Measurements from ENCODE around the gene WASF2. TPM values are rescaled to one million over a fixed set of nuclear protein-coding genes. Genes with fewer than 3 reads are reported as not detected.

The WASF2 gene
- total and polyA plus RNA-seq, 11 donors: 14.2 to 103 (median 47.9) TPM

GRCh38 chr1:27397749-27398148 lies 92.2 kb downstream of the WASF2 start:
- intact Hi-C loops (cut with DNase I): loop anchor here in 8 of 10 donors (5.0 to 10.0 kb wide), 5 partner anchors 265 to 353 kb away; no protein-coding TSS in a partner anchor
- DNase-seq: no peak
- H3K9me3 ChIP-seq: no peaks in the 10 kb centered on the region
- no peak overlapping the region for H3K4me3 ChIP-seq
- no peaks in the 10 kb centered on the region for H3K27me3 ChIP-seq
- ATAC-seq: no peak
- WGBS, 4 donors: 82 to 87% (median 83%) methylated on average over 7 of the region's 7 CpGs
- peaks cover 8 to 77% (median 50%) of the 10 kb centered on the region in 12 donors for H3K4me1 ChIP-seq
- TF ChIP-seq POLR2A (IDR thresholded peaks at IDR 0.05): no peak
- TF ChIP-seq CTCF (IDR thresholded peaks at IDR 0.05): no peak
- H3K36me3 ChIP-seq: no peaks in the 10 kb centered on the region
- peak overlapping the region in 2 of 12 donors; percentile 35 to 70 for H3K27ac ChIP-seq

DNA sequence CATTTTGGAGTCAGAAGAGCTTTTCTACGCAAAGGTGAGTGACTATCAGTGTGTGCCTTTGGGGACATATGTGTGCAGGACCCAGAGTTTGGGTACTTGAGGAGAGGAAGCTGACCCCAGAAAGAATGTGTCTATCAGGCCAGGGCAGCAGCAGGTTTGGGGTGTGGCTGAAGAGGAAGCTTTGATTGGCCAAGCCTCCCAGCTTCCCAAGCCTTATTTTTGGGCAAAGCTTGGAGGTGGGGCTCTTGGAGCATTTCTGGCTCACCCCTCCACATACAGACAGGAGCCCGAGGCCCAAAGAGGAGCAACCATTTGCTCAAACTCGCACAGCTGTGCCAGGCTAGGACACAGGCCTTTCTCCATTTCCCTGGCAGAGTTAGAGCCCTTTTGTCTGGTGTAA lies 92.9 kb downstream of the WASF2 start:
- WGBS, 4 donors: 56 to 88% (median 61%) methylated on average over 1 to 3 of the region's 3 CpGs
- Histone ChIP-seq H3K27ac (peak overlapping the region in 9 of 12 donors; percentile 21 to 70 (median 35)), H3K4me1 (peaks cover 3 to 75% (median 46%) of the 10 kb centered on the region in 12 donors), H3K36me3 (no peaks in the 10 kb centered on the region), H3K9me3 (no peaks in the 10 kb centered on the region), H3K27me3 (no peaks in the 10 kb centered on the region), H3K4me3 (no peak overlapping the region)
- intact Hi-C loops (cut with DNase I): loop anchor here in 8 of 10 donors (5.0 to 10.0 kb wide), 5 partner anchors 265 to 352 kb away; no protein-coding TSS in a partner anchor
- TF ChIP-seq POLR2A (IDR thresholded peaks at IDR 0.05): peak in 1 of 2 donors; percentile 16
- TF ChIP-seq CTCF (IDR thresholded peaks at IDR 0.05): no peak
- ATAC-seq (peak in 1 of 4 donors; percentile 6), DNase-seq (peak in 1 of 5 donors; percentile 50)

DNA sequence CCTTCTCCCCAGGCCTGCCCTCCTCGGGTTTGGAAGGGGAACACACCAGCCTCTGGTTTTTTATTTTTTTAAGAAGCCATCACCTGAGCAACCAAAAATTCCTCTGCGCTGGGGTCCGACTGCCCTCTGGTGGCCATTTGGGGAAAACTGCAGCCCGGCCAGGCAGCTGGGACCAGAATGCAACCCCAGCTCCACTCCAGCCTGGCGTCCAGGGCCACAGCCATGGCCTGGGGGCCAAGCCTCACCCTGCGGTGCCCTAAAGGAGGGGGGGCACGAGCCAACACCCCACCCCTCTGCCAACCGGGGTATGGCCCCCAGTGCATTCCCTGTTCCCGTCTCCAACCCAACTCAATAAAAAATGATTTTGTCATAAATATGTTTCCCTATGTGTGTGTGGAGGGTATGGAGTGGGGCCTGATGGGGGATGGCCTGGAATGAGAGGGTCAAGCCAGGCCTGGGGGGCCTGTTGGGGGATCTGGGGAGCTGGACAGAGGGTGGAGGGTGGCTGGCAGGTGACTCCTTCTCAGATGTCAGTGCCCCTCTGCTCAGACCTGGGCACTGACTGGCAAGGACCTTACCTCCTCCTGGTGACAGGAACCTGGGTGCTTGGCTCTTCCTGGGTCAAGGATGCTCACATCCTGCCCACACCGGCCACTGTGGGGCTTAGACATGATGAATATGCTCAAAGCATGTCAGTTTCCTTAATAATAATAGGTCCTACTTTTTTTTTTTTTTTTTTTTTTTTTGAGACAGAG lies 94.3 kb downstream of the WASF2 start:
- Histone ChIP-seq H3K4me3 (no peak overlapping the region), H3K27ac (peak overlapping the region in 7 of 12 donors; percentile 17 to 66 (median 26)), H3K9me3 (no peaks in the 10 kb centered on the region), H3K36me3 (no peaks in the 10 kb centered on the region), H3K27me3 (no peaks in the 10 kb centered on the region), H3K4me1 (peaks cover 7 to 74% (median 47%) of the 10 kb centered on the region in 12 donors)
- ATAC-seq: peak in 2 of 4 donors; percentile 18 to 23
- 8 to 14% (median 11%) methylated on average over 9 to 10 of the region's 10 CpGs for WGBS, 4 donors
- TF ChIP-seq CTCF (IDR thresholded peaks at IDR 0.05): peak; percentile 90 to 98 (median 96)
- no peak for TF ChIP-seq POLR2A (IDR thresholded peaks at IDR 0.05)
- peak; percentile 68 to 86 (median 69) for DNase-seq
- intact Hi-C loops (cut with DNase I): loop anchor here in 8 of 10 donors (1.0 to 10.0 kb wide), 11 partner anchors 63 to 351 kb away; no protein-coding TSS in a partner anchor

DNA sequence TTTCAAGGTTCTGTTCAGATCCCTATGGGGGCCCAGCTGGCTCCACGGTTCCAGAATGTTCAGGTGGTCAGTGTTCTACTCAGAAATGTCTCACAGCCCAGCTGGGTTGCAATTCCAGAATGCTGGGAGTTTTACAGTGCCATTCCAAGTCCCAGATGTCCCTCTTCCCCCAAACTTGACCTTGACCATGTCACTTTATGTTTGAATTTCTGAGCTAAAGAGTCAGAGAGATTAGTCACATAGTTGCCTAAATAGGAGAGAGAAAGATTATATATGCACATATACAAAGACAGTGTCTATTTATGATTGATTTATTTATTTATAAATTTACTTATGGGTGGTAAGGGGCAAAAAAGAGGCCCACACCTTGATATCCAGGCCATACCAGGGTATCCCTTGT lies 95.0 kb downstream of the WASF2 start:
- Histone ChIP-seq H3K27ac (peak overlapping the region in 2 of 12 donors; percentile 19 to 26), H3K36me3 (no peaks in the 10 kb centered on the region)

More for the DNA sequence above, 95.0 kb downstream of the WASF2 start:
- no peaks in the 10 kb centered on the region for H3K27me3 ChIP-seq
- WGBS, 4 donors: 71 to 93% (median 86%) methylated on average over 1 of the region's 1 CpG
- no peak for DNase-seq
- TF ChIP-seq POLR2A (IDR thresholded peaks at IDR 0.05) (no peak), CTCF (IDR thresholded peaks at IDR 0.05) (no peak)
- H3K4me3 ChIP-seq: no peak overlapping the region
- peaks cover 7 to 67% (median 43%) of the 10 kb centered on the region in 12 donors for H3K4me1 ChIP-seq
- intact Hi-C loops (cut with DNase I): loop anchor here (1.0 to 10.0 kb wide), 15 partner anchors 38 to 350 kb away; no protein-coding TSS in a partner anchor
- H3K9me3 ChIP-seq: no peaks in the 10 kb centered on the region
- no peak for ATAC-seq
